Bronchial epithelial cell (primary cell): Measurements from ENCODE around the gene FLAD1. TPM values are rescaled to one million over a fixed set of nuclear protein-coding genes. Genes with fewer than 3 reads are reported as not detected.
A peak's percentile ranks its signal among the peaks of the same experiment; 100 is the strongest.

Experiments
- DNase-seq: peaks from one replicate; pipeline ENCODE4 v3.0.0-alpha.2; 2010; ENCODE audit warnings: low read depth
- FAIRE-seq: peaks from 2 replicates; lab custom pipeline; 2011; peaks lifted over from hg19 to GRCh38; lab: Jason Lieb, UNC
- H3K27me3 ChIP-seq: 2 replicates; pipeline ENCODE4 v1.5.1; 2011; ENCODE audit warnings: low read length; ENCODE audit not compliant: control insufficient read depth, insufficient read depth
- H3K36me3 ChIP-seq: 2 replicates; pipeline ENCODE4 v1.5.1; 2011; ENCODE audit warnings: low read length; ENCODE audit not compliant: control insufficient read depth, insufficient read depth
- H3K4me3 ChIP-seq: 2 replicates; pipeline ENCODE4 v1.5.1; 2011; ENCODE audit warnings: mild to moderate bottlenecking, low read depth, low read length, control low read depth
- CTCF ChIP-seq: IDR thresholded peaks from 2 replicates; pipeline ENCODE4 v1.5.1; 2011; ENCODE audit warnings: mild to moderate bottlenecking, moderate library complexity, low read length, control low read depth, inconsistent platforms; ENCODE audit not compliant: insufficient read depth, severe bottlenecking
- total RNA-seq: library from RNA; depleted of rRNA; stranded (reverse); fragments of >200 nt; gene quantifications from 2 replicates; pipeline ENCODE4 v1.2.1, GENCODE V29; 2014

FLAD1 gene
- total RNA-seq, 1 donor from 2014 or later, result 40.8 TPM

- Histone ChIP-seq H3K4me3 (peak overlapping the region; percentile 96), H3K36me3 (peaks cover 5% of the 10 kb centered on the region), H3K27me3 (no peaks in the 10 kb centered on the region)
- DNase-seq (no peak), FAIRE-seq (no peak)
- TF ChIP-seq CTCF, result no peak
Observed at GRCh38 chr1:154999571-155000410, 16.6 kb downstream of the FLAD1 start.

- TF ChIP-seq CTCF, result no peak
- peak overlapping the region; percentile 96 for H3K4me3 ChIP-seq
- DNase-seq, result no peak
- no peaks in the 10 kb centered on the region for H3K27me3 ChIP-seq
- FAIRE-seq, result no peak
- peaks cover 6% of the 10 kb centered on the region for H3K36me3 ChIP-seq
Observed at GRCh38 chr1:155000411-155000725, 17.2 kb downstream of the FLAD1 start.

GRCh38 chr1:155000726-155001424 lies 17.7 kb downstream of the FLAD1 start:
- peak; percentile 10 for TF ChIP-seq CTCF
- H3K36me3 ChIP-seq, result peaks cover 8% of the 10 kb centered on the region
- peak overlapping the region; percentile 96 for H3K4me3 ChIP-seq
- H3K27me3 ChIP-seq, result no peaks in the 10 kb centered on the region
- peak; percentile 80 for DNase-seq
- FAIRE-seq, result no peak

- H3K36me3 ChIP-seq, result peaks cover 11% of the 10 kb centered on the region
- FAIRE-seq (no peak), DNase-seq (no peak)
- no peaks in the 10 kb centered on the region for H3K27me3 ChIP-seq
- TF ChIP-seq CTCF, result no peak
- H3K4me3 ChIP-seq, result peak overlapping the region; percentile 96
Observed at GRCh38 chr1:155001425-155001674, 18.2 kb downstream of the FLAD1 start.

GRCh38 chr1:155001675-155002463 lies 18.7 kb downstream of the FLAD1 start:
- H3K36me3 ChIP-seq, result peaks cover 16% of the 10 kb centered on the region
- H3K4me3 ChIP-seq, result peak overlapping the region; percentile 96
- FAIRE-seq (no peak), DNase-seq (peak; percentile 94)
- H3K27me3 ChIP-seq, result no peaks in the 10 kb centered on the region
- peak; percentile 32 for TF ChIP-seq CTCF
